Measurements from ENCODE around the gene RBFOX2.

RBFOX2 gene

DNA sequence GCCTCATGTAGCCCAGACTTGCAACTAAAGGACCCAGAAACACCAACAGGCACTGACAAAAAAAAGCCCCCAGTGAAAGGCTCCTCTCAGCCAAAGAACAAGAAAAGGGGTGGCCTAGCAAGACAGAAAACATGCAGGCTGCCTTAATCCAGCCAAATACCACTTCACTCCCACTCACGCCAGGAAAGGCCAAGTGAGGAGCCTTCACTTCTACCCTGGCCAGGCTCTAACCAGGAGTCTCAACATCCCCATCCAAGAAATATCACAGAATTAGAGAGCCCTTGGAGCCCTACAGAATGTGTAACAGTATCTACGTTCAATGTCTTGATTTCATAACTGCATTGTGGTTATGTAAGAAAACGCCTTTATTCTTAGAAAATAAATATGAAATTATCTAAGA is 162.0 kb downstream of the RBFOX2 start:
- no peak for DNase-seq (ENCODE audit: low spot score)

DNA sequence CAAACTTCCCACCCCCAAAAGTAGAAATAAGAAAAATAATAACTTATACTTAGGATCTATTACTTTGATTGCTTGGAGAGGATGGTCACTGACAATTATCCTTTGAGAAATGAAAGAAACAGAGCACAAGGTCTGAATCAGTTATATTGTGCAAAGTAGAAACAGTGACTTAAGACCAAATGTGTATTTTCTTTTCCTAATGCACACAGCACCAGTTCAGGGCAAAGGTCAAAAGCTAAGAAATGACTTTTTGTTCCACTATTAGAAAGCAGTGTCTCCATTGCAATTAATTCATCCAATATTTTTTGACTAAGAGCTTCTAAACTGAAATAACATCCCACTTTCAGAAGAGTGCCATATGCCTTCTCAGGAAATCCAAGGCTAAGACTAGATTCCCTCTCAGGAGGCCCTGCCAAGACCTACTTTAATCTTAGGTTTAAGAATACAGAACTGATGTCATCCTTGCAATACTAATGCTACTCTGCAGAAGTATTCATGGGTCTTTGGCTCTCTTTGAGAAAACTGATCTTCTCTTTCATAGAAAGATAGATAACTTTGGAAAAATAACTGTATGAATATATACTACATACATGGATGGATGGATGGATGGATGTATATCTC is 164.0 kb downstream of the RBFOX2 start:
- no peak for DNase-seq (ENCODE audit: low spot score)

DNA sequence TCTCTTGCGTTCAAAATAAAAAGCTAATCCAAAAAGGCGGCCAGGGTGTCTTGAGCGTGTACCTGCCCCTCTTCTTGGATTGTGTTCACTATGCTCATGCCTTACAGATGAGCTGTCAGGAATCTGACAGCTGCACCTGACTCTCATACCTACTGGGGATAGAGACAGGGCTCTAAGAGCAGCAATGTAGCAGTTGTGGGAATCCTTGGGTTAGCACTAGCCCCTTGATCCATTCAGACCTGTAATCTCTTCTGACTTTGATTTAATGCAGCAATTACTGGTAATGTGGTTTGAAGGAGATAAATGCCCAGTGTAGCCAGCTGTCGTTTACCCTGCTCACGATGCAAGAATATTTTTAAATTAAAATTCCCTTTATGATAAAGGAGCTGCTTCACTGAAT is 165.2 kb downstream of the RBFOX2 start:
- peak; percentile 57 for DNase-seq (ENCODE audit: low spot score)

DNA sequence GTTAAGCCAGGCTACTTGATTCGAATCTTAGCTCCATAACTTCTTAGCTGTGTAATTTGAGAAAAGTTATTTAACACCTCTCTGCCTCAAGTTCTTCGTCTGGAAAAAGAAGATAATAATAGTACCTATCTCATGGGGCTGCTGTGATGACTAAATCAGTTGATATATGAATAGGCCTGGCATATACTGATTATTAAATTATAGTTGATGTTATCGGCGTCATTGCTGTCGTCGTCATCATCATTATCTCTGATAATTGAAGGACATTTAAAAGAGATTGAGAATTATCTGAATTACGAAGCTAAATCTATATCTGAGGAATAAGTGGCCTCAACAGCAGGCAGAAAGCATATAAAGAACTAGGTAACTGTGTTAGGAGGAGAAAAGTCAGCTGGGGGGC is 165.9 kb downstream of the RBFOX2 start:
- peak; percentile 27 for DNase-seq (ENCODE audit: low spot score)

DNA sequence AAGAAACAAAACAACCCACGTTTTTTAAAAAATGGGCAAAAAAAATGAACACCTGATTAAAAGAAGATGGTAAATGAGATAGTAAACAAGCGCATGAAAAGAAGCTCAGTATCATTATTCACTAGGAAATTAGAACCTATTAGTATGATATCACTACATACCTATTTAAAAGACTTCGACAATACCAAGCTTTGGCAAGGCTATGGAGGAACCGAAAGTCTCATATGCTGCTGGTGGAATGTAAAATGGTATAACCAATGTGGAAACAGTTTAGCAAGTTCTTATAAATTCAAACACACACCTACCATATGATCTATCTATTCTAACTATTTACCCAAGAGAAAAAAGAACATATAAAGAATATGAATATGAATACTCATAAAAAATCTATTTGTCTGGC is 167.2 kb downstream of the RBFOX2 start:
- no peak for DNase-seq (ENCODE audit: low spot score)

DNA sequence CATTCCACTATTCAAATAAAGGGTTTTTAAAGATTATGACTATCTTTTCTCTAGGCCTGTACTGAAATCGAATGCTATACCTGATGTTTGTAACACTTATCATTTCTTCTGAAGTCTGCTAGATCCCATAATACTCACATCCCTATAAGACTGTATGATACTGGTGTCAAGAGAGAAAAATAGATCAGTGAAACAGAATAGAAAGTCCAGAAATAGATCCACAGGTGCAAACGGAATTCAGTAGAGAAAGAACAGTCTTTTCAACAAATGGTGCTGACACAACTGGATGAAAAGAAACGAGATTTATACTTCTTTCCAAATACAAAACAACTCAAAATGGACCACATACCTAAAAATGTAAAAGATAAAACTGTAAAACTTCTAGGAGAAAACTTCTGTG is 167.8 kb downstream of the RBFOX2 start:
- DNase-seq (ENCODE audit: low spot score): no peak

DNA sequence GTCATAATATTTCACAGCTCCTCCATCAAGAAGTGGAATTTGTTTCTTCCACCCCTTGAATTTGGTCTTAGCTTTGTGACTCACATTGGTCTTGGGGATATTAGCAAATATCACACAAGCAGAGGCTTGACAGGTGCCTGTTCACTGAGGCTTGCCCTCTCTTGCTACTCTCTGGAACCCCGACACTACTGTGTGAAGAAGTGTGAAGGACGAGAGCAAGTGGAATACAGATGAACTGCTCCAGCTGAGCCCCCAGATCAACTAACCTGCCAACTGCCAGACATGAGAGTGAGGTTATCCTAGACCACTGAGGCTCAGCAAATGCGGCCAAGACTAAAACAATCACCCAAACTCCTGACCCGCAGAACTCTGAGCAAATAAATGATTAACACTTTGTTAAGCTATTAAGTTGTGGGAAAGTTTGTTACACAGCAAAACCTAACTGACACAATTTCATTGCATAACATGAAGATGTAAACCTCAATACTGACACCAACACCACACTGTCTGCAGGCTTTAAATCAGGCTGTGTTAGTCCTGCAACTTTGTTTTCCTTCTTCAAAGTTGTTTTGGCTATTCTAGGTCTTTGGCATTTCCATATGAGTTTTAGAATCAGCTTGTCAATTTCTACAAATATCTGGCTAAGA is 168.4 kb downstream of the RBFOX2 start:
- DNase-seq (ENCODE audit: low spot score): no peak

DNA sequence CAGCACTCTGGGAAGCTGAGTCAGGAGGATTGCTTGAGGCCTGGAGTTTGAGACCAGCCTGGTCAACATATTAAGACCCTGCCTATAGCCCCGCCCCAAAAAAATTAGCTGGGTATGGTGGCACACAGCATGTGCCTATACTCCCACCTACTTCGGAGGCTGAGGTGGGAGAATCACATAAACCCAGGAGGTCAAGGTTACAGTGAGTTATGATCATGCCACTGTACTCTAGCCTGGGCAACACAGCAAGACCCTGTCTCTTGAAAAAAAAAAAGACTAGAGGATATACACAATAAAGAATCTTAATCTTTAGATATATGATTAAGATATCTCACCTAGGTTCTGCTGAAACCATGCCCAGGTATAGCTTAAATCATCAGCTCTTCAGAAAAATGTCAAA is 174.3 kb downstream of the RBFOX2 start:
- no peak for DNase-seq (ENCODE audit: low spot score)

DNA sequence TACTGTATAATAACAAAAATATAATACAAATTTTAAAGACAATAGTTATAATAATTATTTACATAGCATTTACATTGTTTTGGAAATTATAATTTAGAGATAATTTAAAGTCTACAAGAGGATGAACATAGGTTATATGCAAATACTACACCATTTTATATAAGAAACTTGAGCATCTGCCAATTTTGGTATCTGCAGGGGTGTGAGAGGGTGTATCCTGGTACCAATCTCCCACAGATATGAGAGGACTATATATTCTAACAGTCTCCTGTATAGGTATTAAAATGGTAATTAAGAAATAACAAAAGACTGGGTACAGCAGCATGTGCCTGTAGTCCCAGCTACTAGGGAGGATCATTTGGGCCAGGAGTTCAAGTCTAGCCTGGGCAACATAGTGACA is 176.5 kb downstream of the RBFOX2 start:
- DNase-seq (ENCODE audit: low spot score): no peak

DNA sequence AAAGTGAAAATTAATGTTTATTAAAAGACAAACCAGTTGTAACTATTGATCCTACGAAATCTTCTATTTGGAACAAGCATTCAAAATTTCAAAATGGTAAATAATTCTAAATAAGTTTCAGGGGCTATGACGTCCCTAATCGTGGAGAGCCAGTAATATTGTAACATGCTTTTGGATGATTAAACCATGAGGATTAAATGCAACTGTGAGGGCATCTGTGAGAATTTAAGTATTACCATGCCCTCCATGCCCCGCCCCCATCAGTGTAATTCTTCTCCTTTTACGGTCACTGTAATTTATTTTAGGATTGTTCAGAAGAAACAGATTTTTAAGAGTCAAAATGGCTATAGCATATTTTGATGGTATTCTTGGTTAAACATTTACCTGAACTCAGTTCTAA is 177.8 kb downstream of the RBFOX2 start:
- DNase-seq (ENCODE audit: low spot score): no peak

DNA sequence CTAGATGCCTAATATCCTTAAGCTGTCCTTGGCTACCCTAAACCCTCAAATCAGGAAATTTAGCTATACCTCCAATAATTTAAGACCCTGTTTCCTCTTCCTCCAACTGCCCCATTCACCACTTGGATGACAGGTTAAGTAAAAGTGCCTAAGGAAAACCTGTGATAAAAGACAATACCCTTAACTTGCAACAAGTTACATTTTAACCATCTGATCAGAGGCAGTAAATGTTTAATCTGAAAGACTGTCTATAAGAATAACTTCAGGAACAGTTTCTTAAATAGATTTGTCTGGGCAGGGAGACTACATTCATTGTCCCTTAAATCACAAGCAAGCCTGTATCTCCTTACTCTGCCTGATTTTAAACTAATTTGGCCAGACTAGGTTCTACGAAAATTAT is 181.8 kb downstream of the RBFOX2 start:
- DNase-seq (ENCODE audit: low spot score): no peak

DNA sequence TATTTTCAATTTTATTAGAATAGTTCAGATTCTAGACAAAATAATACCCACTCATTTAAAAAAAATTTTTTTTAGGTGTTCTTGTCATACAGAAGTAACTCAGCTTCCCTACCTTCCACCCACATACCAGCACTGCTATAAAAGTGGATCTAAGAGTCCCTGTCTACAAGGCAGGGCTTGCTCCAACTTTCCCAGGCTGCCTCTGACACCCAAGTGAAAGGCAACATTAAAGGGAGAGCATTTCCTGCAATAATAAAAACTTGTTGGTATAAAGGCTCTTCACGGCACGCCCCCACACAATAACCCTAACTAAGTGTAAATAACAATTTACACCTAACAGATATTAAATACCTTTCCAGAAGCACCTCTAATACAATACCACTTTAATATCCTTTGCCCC is 183.7 kb downstream of the RBFOX2 start:
- DNase-seq (ENCODE audit: low spot score): no peak

DNA sequence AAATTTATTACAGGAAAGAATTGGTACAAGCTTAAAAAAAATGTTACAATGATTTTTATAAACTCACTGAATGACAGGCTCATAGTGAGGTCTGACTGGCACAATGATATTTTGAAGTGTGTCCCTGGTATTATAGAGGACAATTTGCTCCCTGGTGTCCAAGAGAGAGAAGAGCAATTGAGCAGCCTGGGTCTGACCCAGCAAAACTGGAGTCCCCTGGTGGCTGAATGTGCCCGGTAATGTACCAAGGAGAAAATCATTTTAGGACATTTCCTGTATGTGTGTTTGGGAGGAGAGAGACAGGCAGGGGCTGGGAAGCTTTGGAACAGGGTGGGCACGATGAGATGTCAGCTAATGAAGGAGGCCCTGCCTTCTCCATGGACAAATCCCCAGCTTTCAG is 185.7 kb downstream of the RBFOX2 start:
- DNase-seq (ENCODE audit: low spot score): peak; percentile 51

DNA sequence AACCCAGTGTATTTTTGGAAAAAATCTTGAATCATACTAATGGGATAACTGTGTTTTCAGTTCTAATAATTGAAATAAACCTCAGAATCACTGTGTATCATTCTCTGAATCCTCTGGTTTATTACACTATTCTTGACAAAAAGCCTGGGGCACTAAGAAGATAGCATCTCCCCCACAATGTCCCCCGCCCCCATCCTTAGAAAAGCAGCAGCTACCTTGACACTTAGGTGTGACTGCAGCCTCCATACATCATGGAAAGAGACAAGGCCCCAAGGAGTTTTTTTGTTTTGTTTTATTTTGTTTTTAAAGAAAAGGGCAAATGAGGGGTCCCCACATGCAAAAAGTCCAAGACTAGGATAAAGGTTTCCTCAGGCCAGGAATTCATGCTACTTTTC is 186.1 kb downstream of the RBFOX2 start:
- no peak for DNase-seq (ENCODE audit: low spot score)

DNA sequence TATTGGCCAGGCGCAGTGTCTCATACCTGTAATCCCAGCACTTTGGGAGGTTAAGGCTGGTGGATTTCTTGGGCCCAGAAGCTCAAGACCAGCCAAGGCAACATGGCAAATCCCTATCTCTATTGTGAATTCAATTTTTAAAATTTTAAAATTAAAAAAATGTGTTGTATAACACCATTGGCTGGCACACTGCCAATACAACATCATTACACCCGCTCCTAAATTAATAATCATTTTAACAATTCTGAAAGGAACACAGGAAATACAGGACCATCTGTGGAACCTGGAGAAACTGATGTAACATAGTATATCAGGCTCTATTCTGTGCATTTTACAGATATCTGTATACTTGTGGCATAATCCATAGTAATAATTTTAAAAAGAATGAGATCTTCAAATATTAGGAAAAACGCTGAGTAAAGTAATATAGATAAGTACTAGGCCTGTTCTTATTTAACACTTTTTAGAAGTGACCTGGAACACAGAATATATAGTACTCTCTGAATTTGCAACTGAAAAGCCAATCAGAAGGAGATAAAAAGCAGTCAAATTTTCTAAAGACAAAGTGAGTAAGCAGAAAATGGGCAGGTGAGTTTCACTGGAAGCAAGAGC is 186.6 kb downstream of the RBFOX2 start:
- no peak for DNase-seq (ENCODE audit: low spot score)

DNA sequence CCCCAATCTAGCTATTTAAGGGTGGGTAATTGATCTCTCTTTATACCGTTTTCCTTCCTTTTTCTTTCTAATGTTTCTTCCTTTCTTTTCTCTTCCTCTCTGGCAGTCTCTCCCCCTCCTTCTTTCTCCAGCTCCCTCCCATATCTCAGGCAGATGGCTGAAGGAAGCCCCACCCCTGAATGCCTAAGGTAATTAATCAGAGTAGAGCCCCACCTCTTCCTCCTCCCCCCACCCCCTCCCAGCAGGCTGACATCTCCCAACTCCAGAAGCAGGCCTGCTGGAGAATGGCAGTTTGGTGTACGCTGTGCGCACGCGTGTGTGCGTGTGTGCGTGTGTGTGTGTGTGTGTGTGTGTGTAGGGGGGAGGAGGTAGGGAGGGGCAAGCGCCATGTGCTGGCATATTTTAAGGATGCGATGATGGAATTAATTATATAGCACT is 188.3 kb downstream of the RBFOX2 start:
- peak; percentile 92 for DNase-seq (ENCODE audit: low spot score)

DNA sequence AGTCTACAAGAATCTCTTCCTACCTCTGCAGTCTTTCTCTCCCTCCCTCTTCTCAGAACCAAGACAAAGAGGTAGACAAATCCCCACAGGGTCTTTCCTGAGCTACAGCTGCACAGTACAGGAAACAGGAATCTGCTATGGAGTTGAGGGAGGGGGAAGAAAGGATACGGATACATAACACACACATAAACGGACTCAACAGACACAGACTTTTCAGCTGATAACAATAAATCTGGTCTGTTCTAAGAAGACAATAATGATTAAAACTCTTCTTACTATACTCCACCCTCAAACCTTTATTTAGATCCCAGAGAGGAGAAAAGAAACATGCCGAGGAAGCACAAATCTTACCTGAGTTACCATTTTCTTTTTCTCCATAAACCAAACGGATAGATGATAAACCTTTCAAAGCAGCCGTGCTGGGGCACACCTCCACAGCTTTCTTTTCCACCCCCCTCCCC is 188.8 kb downstream of the RBFOX2 start:
- peak; percentile 49 for DNase-seq (ENCODE audit: low spot score)

DNA sequence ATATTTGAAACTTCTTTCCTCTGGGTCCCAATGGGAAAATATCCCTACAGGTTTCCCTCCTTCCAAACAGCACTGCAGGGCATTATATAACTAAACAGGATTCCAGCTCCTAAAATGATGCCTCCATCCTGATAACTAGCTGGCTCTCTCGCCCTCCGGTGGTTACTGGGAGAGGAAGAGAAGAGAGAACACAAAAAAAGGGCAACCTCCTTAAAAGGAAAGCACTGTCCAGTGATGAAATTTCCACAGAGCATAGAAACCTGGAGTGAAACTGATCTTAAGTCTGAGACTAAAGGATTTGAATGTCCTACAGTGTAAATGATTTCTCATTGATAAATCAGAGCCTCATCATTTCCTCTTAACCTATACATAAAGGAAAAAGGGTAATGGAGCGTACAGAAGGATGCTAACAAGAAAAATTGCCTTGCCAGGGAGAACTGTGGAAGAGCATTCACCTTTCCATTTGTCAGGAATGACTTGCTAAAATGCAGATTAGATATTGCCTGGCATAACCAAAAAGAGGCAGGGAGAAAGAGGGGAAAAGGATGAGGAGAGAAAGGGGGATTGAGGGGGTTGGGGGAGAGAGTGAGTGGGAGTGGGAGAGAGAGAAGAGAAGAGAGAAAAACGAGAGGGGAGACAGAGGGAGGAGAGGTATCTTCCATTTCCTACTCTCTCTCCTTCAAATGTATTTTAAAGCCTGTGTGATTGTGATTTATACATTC is 189.6 kb downstream of the RBFOX2 start:
- DNase-seq (ENCODE audit: low spot score): peak; percentile 48

DNA sequence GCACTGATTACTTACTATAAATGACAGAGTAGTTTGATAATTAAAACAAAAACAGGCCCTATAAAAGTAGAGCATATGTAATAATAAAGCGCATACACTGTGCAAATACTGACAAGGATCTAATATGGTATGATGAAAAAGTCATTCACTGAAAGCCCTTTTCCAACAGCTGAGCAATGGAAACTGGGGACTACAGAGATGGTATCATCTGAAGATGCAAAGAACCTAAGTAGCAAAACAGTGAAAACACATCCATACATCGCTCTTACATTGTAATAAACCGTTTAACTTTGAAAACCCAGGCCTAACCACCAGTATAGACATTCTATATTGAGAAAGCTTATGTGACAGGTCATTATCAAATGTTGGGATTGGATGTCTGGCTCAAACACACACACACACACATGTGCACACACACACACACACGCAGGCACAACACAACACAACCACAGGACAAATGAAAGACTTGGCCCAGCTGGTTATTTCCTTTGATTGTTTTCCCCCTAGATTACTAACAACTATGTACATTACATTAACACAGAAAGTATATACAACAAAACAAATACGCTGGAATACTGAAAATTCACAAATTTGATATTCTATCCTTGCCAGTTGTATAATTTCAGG is 191.4 kb downstream of the RBFOX2 start:
- DNase-seq (ENCODE audit: low spot score): no peak

DNA sequence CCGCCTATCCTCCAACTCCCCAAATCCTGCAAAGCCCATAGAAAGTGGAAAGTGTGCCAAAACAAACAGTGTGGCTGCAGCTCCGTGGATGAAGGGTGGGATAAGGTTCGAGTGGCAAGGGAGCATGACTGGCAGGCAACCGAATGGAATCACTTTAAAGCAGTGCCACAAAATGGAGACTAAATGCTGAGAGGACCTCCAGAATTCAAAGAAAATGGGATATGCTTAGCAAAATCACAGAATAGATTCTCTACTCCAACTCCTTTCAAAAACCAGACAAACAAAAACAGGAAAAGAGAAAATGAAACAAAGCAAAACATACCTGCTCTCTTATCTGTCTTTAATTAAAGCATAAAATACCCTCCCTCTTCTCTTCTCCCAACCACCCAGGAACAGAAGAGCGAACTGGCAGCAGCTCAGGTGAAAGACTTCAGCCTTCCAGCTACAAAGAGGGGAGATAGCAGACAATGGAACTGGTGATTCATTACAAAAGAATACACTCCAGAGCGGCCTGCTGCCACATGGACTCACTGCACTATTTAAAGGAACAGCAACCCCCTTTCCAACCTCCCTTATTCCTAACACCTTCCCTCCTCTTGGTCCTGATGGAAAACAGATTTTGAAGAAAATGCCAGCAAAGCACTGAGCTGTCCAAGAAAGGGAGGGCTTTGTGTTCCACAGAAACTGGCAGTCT is 192.5 kb downstream of the RBFOX2 start:
- DNase-seq (ENCODE audit: low spot score): peak; percentile 53

DNA sequence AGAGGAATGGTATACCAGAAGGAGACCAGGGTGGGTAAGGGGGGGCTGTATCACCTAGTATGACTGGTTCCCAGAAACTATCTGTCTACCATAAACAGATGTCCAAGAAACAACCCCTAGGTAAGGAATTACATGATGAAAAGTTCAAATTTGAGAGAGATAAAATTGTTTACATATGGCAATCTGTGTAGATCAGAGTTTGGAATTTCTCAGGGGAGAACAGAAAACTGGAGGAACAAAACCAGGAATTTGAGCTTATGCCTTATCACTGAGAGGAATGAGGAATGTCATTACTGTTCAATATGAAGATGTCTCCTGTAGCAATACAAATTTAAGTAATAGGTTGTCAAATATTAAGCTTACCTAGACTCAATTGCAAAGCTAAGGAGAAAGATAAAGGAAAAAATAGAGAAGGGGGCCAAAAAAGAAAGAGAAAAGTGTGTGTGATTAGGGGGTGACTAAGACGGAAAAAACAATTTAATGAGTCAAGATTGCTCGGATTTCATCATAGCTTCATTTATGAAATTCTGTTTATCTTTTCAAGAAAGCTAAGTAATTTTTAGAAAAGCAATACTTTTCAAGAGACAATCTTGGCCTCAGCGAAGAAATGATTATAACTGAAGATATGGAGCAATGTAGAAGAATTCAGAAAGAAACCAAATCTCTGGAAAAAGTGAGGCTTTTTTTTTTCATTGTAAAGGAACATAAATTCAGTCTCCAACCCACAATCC is 193.2 kb downstream of the RBFOX2 start:
- no peak for DNase-seq (ENCODE audit: low spot score)
